NCI-H526 treated with DMSO at 0.1 percent for 48 hours (cell line): Measurements from ENCODE around the gene RHOB.
"Not testable (repeated sequence)": the region's sequence is repeated elsewhere in the genome, so short reads cannot be mapped to it uniquely, and the experiment has no call there.

Source experiments
- DNase-seq: peaks from one replicate; lab custom pipeline; 2025; lab: John Stamatoyannopoulos, UW

Gene RHOB

GRCh38 chr2:20476481-20476880 lies 29.6 kb downstream of the RHOB start:
- DNase-seq, result no peak

DNA sequence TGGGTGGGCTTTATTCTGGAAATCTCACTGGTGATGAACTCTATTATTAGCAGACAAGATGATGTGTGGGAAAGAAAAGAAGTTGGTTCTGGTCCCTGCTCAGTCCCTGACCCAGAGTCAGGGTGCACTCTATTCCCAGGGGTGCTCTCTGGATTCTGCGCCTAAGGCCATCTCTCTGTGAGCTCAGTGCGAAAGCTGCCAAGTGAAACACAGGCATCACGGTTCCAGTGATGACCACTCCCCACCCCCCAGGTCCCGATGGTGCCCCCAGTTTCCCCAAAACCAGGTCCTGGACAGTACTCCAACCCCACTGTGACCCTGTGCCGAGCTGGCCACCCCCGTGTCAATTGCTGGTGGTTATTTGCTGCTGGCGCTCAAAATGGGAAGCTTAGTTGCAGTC lies 30.1 kb downstream of the RHOB start:
- DNase-seq, result no peak

GRCh38 chr2:20478961-20479360 lies 32.1 kb downstream of the RHOB start:
- no peak for DNase-seq

- DNase-seq, result no peak
Observed at GRCh38 chr2:20479835-20480234, 33.0 kb downstream of the RHOB start.

GRCh38 chr2:20480913-20481312 lies 34.0 kb downstream of the RHOB start:
- no peak for DNase-seq

DNA sequence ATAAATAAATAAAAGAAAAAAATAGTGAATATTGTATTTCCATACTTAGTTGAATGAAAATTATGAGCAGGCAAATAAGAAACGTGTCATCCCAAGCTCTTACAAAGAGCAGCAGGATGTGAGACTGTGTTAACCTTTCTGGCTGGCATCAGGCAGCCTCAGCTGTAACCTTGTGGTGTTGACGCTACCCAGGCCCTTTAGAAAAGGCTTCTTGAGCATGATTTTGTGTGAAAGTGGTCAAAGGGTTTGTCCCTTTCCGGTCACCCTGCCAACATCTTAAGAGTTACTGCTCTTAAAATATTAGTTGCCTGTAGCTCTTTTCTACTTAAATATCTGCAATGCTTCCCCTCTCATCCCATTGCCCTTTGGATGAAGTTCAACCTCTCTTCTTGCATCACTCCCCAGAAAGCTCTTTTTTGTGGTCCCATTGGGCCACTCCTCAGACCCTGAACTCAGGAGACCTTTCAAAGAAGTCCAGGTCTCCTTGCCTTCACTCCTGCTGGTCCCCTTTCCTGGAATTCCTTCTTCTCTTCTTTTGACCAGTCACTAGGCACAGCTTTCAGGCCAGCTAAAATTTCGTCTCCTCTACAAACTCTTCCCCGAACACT lies 35.0 kb downstream of the RHOB start:
- DNase-seq, result no peak

DNA sequence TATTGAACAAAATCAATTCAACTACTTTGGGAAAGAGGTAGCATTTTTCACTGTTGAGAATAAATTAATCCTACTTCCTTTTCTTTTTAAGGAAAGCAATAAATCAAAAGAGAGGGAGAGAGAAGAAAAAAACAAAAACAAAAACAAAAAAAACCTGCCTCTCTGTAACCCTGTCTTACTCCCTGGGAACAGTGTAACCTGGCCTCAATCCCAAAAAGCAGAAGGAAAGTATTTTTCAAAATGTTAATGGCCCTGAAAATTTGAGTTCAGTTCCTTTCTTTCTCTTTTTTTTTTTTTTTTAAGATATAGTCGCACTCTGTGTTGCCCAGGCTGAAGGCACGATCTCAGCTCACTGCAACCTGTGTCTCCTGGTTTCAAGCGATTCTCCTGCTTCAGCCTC lies 35.9 kb downstream of the RHOB start:
- no peak for DNase-seq

- no peak for DNase-seq
Observed at GRCh38 chr2:20483194-20483895, 36.5 kb downstream of the RHOB start.

GRCh38 chr2:20484034-20484617 lies 37.3 kb downstream of the RHOB start:
- no peak for DNase-seq

GRCh38 chr2:20484810-20485611 lies 38.1 kb downstream of the RHOB start:
- DNase-seq, result no peak

DNA sequence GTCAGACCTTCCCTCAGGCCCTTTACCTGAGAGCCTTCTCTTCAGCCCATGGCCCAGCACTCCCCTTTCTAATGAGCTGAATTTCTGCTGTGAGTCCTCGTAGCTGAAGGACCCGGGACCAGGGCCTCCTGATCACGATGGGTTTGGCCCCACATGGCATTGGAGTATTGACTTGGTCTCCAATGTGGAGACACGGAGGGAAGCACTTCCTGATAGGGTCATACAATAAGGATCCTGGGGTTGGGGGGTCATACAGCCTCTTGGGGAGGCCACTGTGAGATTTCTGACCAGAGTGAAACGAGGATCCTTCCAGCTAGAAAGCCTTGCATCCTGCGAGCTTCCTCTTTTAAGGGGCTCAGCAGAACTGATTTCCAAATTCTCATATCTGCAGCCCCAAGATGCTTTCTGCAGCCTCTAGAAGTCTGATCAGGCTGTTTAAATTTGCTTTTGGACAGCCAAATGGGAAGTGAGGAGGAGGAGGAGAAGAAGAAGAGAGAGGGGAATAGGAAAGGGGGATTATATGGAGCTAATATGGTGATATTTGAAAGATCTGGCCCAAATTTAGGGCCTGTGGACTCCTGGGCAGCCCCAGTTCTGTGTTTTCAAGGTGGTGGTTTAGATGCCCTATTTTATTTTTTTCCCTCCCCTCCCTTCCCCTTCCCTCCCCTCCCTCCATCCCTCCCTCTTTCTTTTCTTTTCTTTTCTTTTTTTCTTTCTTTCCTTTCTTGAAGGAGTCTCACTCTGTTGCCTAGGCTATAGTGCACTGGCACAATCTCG lies 38.9 kb downstream of the RHOB start:
- no peak for DNase-seq

DNA sequence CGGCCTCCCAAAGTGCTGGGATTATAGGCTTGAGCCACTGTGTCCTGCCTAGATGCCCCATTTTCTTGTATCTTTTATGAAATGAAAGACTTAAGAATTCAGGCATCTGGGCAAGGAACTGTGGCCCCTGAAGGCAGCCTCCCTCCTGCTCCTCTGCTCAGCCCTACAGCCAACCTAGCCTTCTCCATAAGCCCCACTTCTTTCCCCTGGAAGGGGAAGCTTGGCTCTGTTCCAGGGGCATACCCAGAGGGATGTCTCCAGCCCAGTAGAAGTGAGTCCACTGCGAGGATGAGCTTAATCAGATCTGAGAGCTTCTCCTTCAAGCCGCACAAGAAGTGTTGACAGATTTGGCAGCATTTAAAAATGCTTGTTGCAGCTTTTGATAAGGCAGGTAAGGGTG lies 39.7 kb downstream of the RHOB start:
- no peak for DNase-seq

- DNase-seq, result no peak
Observed at GRCh38 chr2:20487030-20487391, 40.1 kb downstream of the RHOB start.

DNA sequence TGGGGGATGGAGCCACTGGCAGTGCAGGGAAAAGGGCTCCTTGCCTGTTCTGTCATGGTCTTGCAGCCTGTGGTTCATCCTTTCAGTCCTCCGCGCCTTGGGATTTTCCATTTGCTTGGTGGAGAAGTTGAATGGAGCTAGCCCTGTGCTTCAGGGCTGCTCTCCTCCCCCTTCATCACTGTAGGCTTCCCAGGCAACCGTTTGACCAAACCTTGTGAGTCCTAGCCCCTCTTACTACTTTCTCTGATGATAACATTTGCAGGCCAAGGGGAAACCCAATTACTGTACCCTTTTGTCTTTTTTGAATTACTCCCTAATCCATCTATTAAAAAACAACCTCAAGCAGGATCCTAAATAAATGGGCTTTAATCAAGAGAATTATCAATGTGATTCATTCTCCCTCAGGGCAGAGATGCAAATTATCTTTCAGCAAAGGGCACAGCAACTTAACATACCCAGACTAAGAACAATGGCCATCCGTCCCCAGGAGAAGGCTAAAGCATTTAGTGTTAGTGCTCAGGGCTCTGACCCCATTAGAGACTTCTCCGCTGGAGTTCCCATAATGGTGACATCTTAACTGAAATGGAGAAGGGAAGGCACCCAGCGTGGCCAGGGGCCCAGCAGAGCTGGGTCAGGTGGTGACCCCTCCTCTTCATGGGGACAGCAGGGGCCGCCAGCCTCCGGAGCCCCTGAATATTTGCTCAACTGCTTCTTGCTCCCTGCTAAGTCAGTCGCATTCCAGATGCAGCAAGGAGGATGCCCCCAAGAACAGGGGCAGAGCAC lies 40.7 kb downstream of the RHOB start:
- DNase-seq, result no peak

DNA sequence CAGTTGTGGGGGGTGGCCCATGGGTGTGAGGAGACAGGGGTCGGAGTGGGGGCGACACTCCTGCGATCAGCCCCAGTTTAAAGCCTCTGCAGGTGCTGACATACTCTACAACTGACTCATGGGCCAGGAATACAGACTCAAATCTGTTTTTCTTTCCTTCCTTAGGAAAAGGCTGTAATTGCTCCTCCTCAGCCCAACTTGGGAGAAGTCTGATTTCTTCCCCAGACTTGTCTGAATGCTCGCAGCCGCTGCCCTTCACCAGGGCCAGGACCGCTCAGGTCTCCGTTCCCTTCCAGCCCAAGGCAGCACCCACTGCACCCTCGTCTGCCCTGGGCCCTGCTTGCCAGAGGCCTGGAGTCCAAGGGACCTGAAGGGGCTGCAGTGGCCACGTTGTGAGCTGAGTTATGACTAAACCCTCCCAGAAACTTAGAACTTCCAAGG lies 41.3 kb downstream of the RHOB start:
- DNase-seq, result no peak

DNA sequence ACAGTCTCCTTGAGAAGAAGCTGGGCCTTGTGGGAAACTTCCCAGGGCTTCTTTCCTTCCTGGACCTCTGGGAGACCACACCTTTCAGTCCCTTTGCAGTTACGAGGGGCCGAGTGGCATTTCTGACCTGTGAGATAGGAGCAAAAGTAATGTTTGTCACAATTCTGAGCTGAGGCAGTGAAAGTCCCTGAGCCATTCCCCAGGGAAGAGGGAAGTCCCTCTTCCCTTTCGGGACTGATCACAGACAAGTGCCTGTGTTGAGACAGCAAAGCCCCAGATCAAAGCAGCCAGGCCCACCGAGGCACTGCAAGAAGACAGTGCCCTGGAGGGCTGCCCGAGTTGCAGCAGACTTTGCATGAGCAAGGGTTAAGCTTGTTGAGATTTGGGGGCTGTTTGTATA lies 41.9 kb downstream of the RHOB start:
- no peak for DNase-seq

DNA sequence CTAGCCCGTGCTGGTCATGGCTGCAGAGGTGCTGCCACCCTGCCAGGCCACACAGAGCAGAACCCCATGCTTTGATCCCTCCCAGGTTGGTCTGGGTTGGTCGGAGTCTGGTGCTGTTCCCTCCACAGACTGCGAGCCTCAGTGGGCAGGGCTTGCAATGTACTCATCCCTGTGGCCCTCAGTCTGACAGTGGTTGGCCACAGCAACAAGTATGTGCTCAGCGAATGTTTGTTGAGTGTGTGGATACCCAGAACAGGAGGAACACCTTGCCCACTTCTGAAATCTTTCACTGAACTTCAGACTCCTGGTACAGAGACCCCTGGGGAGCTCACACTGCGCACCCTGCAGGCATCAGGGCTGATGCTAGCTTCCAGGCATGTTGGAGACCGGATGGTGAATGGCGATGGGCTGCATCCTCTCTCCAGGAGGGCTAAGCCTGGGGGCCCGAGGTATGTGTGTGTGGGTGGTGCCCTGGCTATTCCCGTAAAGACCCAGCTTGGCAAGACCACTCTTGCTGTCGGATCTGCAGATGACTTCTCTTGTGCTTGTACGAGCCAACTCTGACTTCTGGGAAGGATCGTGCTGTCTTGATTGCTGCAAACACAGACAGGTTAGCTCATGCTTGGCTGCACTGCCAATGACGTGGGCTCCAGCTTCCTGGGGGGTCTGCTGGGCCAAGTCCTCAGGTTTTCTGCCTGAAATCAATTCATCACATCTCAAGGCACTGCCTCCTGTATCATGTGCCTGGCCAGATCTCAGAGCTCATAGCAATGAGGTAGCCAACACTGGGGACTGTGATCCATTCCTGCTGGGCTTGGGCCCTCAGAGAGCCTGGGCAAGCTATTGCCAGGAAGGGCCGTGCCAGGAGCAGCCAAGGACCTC lies 43.7 kb downstream of the RHOB start:
- no peak for DNase-seq

- no peak for DNase-seq
Observed at GRCh38 chr2:20491739-20492531, 45.1 kb downstream of the RHOB start.

DNA sequence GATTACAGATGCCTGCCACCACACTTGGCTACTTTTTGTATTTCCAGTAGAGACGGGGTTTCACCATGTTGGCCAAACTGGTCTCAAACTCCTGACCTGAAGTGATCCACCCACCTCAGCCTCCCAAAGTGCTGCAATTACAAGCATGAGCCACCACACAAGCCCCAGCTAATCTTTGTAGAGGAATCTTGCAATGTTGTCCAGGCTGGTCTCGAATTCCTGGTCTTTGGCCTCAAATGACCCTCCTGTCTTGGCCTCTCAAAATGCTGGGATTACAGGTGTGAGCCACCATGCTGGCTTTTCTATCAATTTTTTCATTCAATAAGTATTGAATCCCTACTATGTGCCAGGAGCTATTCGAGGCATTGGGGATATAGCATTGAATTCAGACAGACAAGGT lies 46.2 kb downstream of the RHOB start:
- not testable (repeated sequence) for DNase-seq
